IPS DF 19.7 (cell line): Measurements from ENCODE around the gene OR52K1.

ENCODE experiments used
- DNase-seq: peaks from one replicate; pipeline ENCODE4 v3.0.0-alpha.2; 2013; ENCODE audit warnings: low read depth, low spot score

Gene OR52K1

GRCh38 chr11:4482445-4482844 lies at the start of gene OR52K1:
Gene OR52K1, plus strand, starts transcription at chr11:4482646. Its CDS starts 6,255 bp downstream, at chr11:4488901.
- DNase-seq = no peak

- DNase-seq = no peak
Measured at GRCh38 chr11:4433856-4434255, 48.6 kb upstream of the OR52K1 start.

- DNase-seq = no peak
Measured at GRCh38 chr11:4436411-4436810, 46.0 kb upstream of the OR52K1 start.

GRCh38 chr11:4441515-4441914 lies 40.9 kb upstream of the OR52K1 start:
- no peak for DNase-seq

GRCh38 chr11:4443232-4443891 lies 39.1 kb upstream of the OR52K1 start:
- DNase-seq = no peak

GRCh38 chr11:4448995-4449394 lies 33.5 kb upstream of the OR52K1 start, which contains the start of gene OR52K2:
Gene OR52K2, plus strand, starts transcription at chr11:4449295. Its CDS starts 45 bp downstream, at chr11:4449340.
- no peak for DNase-seq

GRCh38 chr11:4453118-4453517 lies 29.3 kb upstream of the OR52K1 start:
- DNase-seq = no peak

- no peak for DNase-seq
Measured at GRCh38 chr11:4454021-4454420, 28.4 kb upstream of the OR52K1 start.

GRCh38 chr11:4455419-4455818 lies 27.0 kb upstream of the OR52K1 start:
- no peak for DNase-seq

- DNase-seq = no peak
Measured at GRCh38 chr11:4459500-4459899, 22.9 kb upstream of the OR52K1 start.

- no peak for DNase-seq
Measured at GRCh38 chr11:4460151-4460550, 22.3 kb upstream of the OR52K1 start.

- DNase-seq = no peak
Measured at GRCh38 chr11:4464216-4465159, 18.0 kb upstream of the OR52K1 start.

- no peak for DNase-seq
Measured at GRCh38 chr11:4465407-4465806, 17.0 kb upstream of the OR52K1 start.

GRCh38 chr11:4466131-4466870 lies 16.1 kb upstream of the OR52K1 start:
- DNase-seq = no peak

- DNase-seq = no peak
Measured at GRCh38 chr11:4466871-4467442, 15.5 kb upstream of the OR52K1 start.

- DNase-seq = no peak
Measured at GRCh38 chr11:4467811-4468606, 14.4 kb upstream of the OR52K1 start.

GRCh38 chr11:4479644-4480043 lies 2.8 kb upstream of the OR52K1 start:
- no peak for DNase-seq

- DNase-seq = no peak
Measured at GRCh38 chr11:4480577-4481239, 1.7 kb upstream of the OR52K1 start.

- no peak for DNase-seq
Measured at GRCh38 chr11:4481240-4481582, 1.2 kb upstream of the OR52K1 start.

- no peak for DNase-seq
Measured at GRCh38 chr11:4484310-4484709, 1.9 kb downstream of the OR52K1 start.
